Stimulated activated CD4-positive, alpha-beta T cell treated with anti-CD3 and anti-CD28 coated beads, Interleukin-15, amount 100 ng/mL, for 48 hours (primary cell): ENCODE data around the gene TAF10.

Source experiments
- DNase-seq, 2 donors: peaks; one replicate each; pipeline ENCODE4 v3.0.0-alpha.2; 2020; ENCODE audit warnings: low read depth in 2 of 2

Gene TAF10

DNA sequence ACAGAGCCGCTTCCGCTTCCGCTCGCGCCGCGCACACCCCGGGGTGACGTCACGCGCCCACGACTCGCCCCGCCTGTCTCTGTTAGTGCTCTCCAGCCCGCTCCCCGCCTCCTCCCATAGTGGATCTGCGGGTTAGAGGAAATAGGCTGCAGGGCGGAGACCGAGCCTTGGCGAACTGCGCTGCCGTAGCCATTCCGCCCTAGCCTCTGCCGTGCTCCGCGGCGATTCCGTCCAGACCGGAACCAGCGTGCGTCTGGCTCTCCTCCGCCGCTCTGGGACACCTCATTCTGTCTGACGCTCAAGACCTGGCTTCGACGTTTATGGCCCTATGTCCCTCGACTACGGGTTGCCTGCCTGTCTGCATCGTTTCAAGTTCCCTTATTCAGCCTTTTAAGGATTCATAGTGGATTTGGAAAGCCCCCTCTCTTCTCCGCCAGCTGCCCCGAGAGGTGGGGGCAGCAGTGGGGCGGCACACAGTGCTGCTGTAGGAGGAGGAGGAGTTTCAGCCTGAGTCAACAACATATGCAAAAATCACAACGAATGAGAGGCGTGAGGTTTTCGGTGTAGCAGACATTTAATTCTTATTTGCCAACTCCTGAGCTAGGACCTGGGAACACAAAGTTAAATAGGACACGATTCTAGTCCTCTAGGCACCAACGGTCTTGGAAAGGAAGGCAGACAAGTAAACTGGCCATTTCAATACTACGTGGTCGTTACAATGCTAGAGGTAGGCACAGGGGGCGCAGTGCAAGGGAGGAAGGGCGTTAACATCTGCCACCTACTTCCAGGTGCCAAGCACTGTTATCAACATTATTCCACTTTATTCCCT lies at the start of gene TAF10:
TSS of gene TAF10 (minus strand) at position 4 of the 829 bp plus-strand sequence. CDS start 27 bp downstream, outside the sequence.
- DNase-seq, result peak; percentile 90 to 94

DNA sequence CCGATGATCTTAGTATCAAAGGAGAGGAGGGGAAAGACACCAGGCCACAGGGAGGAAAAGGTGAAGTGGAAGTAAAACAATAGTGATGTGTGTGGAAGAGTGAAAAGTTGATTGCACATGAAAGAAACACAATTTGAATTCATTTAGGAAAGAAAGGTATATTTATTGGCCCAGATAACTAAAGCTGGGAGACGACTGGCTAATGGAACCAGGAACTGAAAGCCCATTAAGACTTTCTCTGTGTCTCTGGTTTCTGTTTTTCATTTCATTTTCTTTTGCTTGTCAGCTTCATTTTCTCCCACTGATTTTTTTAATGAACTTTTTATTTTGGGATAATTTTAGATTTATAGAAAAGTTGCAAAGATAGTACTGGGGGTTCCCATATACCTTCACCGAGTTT lies 48.7 kb upstream of the TAF10 start:
- no peak for DNase-seq

DNA sequence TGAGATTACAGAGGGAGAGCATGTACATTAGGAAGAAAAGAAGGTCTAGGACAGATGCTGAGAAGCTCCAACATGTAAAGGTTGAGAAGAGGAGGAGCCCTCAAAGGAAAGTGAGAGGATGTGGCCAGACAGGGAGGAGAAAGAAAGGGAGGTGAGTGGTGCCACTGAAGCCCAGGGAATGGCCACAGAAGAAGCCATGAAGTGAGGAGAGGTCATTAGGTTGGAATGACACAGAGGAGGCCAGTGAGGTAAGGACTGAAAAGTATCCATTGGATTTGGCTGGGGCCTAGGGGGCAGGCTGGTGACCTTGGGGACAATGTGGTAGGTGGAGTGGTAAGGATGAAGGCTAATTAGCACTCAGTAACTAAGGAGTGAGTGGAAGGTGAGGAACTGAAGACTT lies 46.6 kb upstream of the TAF10 start:
- no peak for DNase-seq

DNA sequence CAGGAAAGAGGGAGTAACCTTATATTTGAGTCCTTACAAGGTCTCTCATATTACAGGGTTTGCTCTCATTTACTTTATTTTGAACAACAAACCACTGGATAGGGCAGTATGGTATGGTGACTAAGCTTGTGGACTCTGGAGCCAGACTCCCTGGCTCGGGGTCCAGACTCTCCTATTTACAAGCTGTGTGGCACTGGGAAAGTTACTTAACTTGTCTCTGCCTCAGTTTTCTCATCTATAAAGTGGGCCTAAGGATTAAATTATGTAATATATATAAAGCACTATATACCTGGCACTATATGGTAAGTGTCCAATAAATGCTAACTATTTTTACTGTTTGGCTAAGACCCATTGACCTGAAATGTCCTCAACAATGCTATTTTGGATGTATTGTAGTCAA lies 45.3 kb upstream of the TAF10 start:
- DNase-seq, result no peak

DNA sequence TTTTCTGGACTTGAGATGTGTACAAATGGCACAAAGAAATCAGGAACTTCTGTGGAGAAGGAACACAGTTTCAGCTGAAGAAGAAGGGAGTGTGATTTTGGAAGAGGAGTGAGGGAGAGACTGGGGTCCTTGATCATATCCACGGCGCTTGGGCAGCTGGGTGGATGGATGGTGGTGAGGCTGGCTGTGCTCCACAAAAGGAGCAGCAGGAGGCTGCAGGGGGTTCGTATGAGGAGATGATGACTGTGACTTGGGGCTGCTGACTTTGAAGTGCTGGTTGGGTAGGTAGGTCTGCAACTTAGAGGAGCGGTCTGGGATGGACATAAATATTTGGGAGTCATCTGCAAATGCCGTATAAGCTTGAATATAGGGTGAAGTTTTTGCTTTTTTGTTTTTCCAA lies 44.9 kb upstream of the TAF10 start:
- no peak for DNase-seq

DNA sequence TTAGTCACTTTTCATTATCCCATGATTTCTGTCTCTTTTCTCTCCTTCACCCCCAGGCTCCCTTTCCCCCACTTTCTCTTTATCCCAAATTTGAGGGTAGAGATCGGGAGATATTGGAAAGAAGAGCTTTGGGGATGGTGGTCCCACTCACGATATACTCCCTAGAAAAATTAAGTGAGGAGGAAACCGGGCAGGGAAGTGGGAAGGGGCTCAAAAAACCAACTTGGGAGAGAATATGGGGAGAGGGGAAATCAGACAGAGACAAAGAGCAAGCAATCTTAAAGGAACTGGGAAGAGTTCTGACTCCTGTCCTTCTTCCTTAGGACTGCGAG lies 44.5 kb upstream of the TAF10 start:
- DNase-seq, result no peak

DNA sequence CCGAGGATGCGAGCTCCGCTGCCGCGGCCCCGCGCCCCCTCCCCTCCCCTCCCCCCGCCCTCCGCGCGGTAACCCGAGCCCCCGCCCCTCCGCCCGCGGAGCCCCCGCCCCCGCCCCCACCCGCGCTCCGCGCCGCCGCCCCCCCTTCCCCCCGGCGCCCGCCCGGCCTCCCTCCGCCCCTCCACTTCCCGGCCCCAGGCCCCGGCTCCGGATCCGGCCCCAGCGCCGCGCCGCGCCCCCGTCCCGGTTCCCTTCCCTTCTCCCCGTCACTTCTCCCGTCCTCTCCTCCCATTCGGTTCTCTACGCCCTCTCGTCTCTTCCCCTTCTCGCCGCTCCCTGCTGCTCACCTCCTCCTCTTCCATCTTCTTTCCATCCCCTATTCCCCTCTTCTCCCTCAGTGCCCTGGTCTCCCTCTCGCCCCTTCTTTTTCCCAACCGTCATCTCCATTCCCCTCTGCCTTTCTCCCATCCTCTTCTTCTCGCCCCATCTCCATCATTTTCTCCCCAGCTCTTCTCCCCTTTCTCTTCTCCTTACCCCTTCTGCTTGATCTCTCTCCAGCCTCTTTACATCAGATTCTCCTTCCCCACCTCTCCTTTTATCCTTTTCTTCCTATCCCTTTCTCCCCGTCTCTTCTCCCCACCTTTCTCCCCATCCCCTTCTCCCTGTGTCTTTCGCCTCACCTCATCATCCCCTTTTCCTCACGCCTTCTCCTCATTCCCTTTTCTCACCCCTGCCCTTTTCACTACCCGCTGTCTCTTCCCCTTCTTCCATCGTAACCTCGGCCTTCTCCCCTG lies 44.0 kb upstream of the TAF10 start, which contains the start of gene DCHS1:
TSS of gene DCHS1 (minus strand) at position 20 of the 794 bp plus-strand sequence. CDS start 14,196 bp downstream, outside the sequence.
- no peak for DNase-seq

DNA sequence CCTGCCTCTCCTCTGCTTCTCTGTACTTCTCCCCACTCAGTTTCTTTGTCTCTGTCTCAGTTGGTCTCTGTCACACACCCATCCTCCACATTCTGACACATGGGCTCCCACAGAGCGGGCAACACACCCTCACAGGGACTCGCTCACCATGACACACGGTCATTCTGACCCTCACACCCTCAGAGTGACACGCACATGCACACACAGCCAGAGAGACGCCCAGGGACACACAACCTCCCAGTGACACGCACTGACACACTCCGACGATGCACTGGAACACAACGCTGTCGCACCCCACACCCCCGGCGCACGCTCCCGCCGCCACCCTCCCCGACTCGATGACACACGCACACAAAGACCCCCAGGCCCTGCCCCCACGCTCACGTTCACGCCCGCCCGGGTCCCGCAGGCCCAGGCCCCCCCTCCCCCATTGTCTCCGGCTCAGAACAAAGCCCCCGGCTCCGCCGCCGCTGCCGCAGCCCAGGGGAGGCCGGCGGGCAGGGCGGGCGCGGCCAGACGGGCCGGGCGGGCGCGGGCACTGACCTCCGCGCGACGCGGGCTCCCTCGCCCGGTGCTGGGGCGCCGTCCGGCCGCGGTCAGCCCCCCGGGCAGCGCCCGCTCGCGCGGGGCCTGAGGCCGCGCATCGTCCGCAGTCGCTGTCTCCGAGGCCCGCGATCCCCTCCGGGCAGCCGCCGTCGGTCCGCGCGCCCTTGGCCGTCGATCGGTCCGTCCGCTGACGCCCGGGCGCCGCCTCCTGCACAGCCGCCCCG lies 43.2 kb upstream of the TAF10 start:
- no peak for DNase-seq

DNA sequence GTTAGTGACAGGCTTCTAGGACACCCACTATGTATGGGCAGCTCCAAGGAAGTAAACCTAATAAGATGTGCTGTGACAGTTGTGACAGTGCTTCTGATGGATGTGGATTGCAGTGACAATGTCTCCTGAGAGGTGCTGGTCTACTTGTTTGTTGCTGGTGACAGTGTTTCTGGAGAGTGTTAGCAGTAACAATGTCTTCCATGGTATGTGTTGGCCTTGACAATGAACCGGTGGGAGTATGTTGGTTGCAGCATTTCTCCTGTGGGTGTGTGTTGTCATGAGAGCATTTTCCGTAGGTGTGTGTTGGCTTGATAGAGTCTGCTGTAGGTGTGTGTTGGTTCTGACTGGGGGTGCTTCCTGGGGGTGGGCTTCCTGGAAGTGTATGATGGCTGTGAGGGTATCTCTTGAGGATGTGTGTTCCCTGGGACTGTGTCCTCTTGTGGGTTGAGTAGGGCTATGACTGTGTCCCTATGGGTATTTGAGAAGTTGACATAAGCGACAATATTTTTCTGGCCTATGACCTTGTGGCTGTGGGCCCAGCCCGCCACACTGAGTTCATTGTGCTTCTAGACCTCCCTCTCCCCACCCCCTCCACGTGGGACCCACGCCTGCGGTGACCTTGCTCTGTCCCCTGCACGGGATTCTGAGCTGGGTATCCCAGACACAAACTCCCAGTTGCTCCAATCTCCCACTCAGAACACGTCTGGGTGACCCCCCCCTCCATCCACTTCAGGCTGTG lies 42.4 kb upstream of the TAF10 start:
- DNase-seq, result no peak

DNA sequence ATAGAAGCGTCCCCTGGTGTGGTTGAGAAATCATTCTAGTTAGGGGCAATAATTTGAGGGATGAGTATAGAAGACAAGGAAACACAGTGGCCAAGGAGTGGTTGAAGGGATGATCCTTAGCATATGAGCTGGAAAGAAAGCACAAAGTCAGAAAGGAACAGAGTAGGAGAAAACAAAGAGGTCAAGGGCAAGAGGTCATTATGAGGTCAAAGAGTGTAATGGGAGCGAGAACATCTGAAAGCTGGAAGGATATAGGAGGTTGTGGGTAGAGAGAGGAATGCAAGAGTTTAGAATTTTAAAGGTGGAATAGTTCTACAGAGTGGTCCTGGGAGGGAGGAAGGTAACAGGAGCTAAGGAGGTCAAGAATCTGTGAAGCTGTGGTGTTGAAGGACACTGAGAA lies 41.6 kb upstream of the TAF10 start:
- DNase-seq, result no peak

DNA sequence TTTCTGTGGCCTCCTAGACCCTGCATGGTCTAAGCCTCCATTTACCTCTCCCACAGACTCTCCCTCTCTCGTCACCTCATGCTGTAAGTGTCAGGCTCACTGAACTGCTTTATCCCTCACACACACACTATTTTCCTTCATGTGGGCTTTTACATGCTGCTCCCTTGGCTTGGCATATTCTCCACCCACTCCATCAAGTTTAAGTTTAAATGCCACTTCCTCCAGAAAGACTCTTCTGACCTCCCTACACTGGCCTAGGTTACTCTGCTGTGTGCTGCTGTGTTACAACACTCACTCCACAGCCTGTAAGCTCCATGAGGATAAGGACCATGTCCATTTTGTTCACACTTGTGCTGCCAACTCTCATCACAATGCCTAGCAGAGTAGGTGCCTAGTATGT lies 41.1 kb upstream of the TAF10 start:
- no peak for DNase-seq

DNA sequence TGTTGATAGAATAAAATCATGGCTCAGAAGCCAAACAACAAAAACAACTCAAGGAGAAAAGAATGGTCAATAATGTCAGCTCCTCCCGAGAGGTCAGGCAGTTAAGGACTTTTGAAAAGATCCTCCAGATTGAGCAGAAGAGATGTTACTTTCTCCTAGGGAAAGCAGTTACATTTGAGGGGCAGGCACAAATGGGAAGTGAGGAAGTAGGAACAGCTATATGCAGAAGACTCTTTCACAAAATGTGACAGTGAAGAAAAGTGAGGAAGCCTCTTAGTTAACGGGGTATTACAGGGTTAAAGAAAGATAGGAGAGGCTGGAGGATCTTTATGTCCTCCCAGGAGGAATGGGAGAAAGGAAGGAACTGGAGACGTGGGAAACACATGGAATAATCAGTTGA lies 40.2 kb upstream of the TAF10 start:
- no peak for DNase-seq

DNA sequence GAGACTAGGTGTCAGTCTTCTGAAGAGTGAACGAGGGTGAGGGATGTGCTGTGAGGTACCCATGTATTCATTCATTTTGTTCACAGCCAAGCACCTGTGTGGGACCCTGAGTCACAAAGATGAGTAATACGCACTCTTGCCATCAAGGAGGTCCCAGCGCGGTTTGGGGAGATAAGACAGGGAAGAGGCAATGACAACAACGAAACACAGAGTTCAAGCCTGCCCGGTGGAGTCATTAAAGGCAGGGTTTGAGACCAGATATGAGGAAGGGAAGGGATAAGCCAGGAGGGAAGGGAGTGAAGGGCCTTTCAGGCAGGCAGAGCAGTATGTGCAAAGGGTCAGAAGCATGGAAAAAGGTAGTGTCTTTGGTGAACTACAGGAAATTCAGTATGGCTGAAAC lies 39.0 kb upstream of the TAF10 start:
- DNase-seq, result peak in 1 of 2 donors; percentile 19

DNA sequence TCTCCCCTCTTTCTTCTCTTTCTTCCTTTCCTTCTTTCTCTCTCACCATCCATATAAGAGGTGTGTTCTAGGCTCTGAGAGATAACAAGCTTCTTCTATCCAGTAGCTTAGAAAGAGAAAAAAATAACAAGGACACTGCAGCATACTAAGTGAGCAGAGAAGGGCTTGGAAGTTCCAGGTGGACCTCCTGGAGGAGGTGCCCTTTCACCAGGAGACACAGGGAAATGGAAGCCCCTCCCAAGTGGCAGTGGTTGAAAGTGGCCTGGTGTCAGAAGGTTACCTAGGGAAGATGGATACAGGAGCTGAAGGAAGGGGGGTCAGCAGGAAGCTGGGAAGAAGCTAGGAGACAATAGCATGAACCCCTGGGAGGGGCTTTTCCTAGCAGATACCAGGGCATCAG lies 38.1 kb upstream of the TAF10 start:
- DNase-seq, result no peak

DNA sequence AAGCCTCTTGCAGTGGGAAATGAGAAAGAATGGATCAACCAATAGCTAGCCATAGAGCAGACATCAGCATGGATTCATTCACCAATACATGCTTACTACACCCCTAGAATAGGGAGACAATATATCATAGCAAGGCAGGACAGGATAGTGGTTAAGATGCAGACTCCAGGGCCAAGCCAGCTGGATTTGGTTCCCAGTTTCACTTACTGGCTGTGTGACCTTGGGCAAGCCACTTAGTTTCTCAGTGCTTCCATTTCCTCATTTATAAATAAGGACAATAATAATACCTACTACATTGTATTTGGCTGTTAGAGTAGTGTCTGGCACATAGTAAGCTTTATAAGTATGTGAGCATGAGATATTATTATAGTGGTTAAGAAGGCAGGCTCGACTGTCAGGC lies 36.5 kb upstream of the TAF10 start:
- DNase-seq, result no peak

DNA sequence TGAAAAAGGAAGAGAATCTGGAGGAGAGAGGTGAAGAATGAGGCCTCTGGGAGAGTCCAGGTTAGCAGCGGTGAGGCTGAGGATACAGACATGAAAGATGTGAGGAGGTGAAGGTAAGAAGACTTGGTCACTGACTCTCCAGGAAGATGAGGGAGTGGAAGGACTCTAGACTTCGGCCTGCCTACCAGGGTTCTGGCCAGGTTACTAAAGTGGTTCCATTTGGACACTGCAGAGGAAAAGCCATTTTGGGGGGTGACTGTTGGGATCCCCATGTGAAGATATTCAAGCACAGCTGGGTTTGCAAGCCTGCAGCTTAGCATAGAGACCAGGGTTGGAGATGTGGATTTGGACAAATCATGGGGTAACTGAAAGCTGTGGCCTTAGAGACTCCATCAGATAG lies 35.8 kb upstream of the TAF10 start:
- DNase-seq, result no peak

DNA sequence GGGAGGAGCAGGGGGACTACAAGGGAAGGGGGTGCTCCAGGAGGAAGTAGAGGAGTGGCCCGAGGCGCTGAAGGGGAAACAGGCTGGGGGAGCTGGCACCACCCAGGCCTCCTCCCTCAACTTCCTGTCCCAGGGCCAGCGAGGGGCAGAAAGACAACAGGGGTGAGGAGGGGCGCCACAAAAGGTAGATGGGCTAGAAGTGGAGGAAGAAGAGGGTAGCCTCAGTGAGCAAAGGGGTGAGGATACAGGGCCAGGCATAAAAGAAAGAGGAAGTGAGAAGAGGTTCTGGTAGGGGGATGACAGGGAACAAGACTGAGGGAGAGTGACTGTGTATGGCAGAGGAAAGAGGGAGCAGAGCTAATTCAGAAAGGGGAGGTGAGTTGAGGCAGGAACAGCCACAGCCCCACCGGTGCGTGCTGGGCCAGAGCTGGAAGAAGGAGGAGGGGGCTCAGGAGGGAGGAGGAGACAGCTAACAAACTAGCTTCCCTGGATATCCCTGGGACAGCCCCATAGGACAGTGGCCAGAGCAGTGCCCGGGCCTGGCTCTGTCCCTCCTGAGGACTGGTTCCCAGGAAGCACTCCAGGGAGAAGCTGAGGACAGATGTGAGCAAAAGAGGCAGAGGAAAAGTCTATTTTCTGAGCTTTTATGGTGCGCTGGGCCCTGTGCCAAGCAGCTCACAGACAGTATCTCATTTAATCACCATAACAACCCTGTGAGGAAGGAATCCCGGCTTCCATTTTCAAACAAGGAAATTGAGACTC lies 35.1 kb upstream of the TAF10 start:
- no peak for DNase-seq

DNA sequence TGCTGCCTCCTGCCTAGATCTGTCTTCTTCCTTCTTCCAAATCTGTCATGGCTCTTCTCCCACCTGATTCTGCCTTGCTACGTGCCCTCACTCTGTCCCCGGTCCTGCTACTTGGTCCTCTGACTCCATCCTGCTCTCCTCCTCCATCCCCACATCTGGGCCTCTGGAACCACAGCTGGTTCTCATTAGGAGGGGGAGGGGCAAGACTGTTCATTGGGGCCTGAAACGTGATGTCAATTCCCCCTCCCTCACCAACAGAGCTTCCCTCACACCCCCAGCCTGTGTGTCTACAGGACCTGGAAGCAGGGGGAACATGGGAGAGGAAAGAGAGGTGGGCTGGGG lies 34.5 kb upstream of the TAF10 start:
- DNase-seq, result no peak

DNA sequence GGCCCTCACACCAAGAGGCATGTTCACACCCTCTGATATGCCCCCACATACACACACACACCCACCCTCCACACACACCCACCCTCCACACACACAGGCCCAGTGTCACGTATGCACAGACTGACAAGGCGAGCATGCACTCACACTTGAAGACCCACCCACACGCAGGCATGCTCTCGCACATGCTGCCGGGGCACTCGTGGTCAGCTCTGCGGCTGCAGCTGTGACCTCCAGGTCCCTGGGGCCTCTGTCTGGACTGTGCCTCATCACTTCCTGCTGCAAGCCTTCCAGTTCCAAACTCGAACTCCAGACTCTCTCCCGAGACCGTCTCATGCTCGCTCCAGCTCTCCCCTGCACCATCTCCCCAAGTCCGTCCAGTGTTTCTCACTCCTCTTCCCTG lies 34.1 kb upstream of the TAF10 start:
- DNase-seq, result no peak

DNA sequence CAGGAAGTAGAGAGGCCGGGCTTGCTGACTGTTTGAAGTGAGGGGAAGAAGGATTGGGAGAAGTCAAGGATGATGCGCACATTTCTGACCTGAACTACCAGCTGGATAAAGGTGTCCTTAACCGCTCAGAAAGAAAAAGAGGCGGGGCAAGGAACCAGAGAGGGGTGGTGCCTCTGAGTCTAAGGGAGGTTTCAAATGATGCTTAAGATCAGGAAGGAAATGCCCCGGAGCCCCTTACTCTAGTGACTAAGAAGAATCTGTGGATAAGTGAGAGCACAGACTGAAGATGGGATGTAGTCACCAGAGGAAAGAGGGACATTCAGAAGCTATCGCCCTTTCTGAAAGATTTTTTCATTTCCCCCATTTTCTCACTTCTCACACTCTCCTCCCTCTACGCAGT lies 30.9 kb upstream of the TAF10 start:
- no peak for DNase-seq
